B cell (primary cell): Measurements from ENCODE around the gene ZFR2.

Source experiments
- CTCF ChIP-seq: fragments of 200-600 bp; IDR thresholded peaks from one replicate; pipeline ENCODE4 v1.8.0; 2022; ENCODE audit warnings: antibody characterized with exemption, mild to moderate bottlenecking
- EZH2 ChIP-seq: IDR thresholded peaks from 2 replicates; pipeline ENCODE4 v1.6.1; 2012; ENCODE audit warnings: borderline replicate concordance, low read depth, mild to moderate bottlenecking, moderate library complexity, low read length; ENCODE audit not compliant: insufficient read depth, poor library complexity, severe bottlenecking

- no peak for TF ChIP-seq EZH2
- no peak for TF ChIP-seq CTCF
Measured at GRCh38 chr19:3819989-3820388, 48.8 kb downstream of the ZFR2 start.
